GM12891 (cell line): ENCODE measurements around the gene PARS2.

ENCODE experiments used
- DNase-seq: peaks from one replicate; pipeline ENCODE4 v3.0.0; 2011; ENCODE audit warnings: low spot score; ENCODE audit not compliant: insufficient read length
- FAIRE-seq: peaks from 2 replicates; lab custom pipeline; 2011; peaks lifted over from hg19 to GRCh38; lab: Jason Lieb, UNC
- PAX5 ChIP-seq: IDR thresholded peaks from 2 replicates; pipeline ENCODE4 v1.6.1; 2011; ENCODE audit warnings: low read length, moderate library complexity, mild to moderate bottlenecking; ENCODE audit not compliant: insufficient read depth, severe bottlenecking
- POLR2A ChIP-seq: IDR thresholded peaks from 2 replicates; pipeline ENCODE4 v1.6.1; 2011; ENCODE audit warnings: low read depth, low read length, control low read depth
- POLR2AphosphoS5 ChIP-seq: IDR thresholded peaks from 2 replicates; pipeline ENCODE4 v1.6.1; 2011; ENCODE audit warnings: low read depth, low read length, control low read depth
- POU2F2 ChIP-seq: IDR thresholded peaks from 2 replicates; pipeline ENCODE4 v1.6.1; 2011; ENCODE audit warnings: low read depth, mild to moderate bottlenecking, control low read depth, low read length, moderate library complexity
- SPI1 ChIP-seq: IDR thresholded peaks from 2 replicates; pipeline ENCODE4 v1.6.1; 2011; ENCODE audit warnings: low read depth, low read length, control low read depth
- TAF1 ChIP-seq: IDR thresholded peaks from 2 replicates; pipeline ENCODE4 v1.6.1; 2011; ENCODE audit warnings: low read depth, low read length, control low read depth

The PARS2 gene

DNA sequence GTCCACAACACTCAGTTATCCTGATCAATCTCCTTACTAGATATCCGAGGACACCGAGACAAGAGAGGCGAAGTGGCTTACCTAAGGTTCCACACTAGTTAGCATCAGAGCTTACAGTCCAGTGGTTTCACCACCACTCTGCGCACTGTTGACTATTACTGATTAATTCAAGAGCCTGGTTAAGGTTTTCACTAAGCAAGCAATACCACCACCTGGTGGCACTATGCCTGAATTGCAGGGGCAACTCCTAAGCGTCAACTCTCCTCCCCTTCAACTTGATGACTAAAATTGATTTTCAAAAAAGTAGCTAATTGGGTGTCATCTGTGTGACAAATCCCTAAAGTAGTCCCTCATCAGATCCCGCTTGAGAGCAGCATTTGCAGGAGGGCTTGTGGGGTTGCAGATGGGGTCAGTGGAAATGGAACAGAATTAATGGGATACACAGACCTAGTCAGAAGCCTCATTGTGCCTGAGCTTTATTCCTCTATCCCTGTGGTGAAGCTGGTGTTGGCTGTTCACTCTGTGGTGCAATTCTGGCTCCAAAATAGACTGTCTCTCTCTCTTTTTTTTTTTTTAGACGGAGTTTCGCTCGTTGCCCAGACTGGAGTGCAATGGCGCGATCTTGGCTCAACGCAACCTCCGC is 27.7 kb upstream of the PARS2 start:
- FAIRE-seq (no peak), DNase-seq (peak; percentile 50)
- TF ChIP-seq POU2F2 (no peak), SPI1 (no peak), TAF1 (no peak), POLR2A (no peak), PAX5 (no peak), POLR2AphosphoS5 (no peak)

DNA sequence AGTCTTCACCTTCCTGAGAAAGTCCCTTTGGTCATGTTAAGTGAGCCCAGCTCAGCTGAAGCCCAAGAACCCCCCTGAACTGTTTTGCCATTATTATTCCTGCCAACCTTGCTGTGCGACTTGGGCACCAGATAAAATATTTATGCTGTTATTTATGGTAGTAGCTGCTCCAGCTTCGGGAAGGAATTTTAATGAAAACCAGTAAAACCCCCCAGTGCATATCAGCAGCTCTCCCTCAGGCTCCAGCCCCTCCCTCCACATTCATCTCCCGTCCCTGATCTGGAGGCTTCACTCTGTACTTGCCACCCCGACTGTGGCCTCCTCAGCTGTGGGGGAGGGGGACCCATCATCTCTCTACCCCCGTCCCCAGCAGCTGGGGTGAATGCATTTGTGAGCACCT is 24.1 kb upstream of the PARS2 start:
- TF ChIP-seq POU2F2: no peak
- no peak for TF ChIP-seq POLR2A
- TF ChIP-seq PAX5: no peak
- no peak for TF ChIP-seq POLR2AphosphoS5
- TF ChIP-seq TAF1: no peak
- no peak for TF ChIP-seq SPI1
- FAIRE-seq (no peak), DNase-seq (no peak)

GRCh38 chr1:54787604-54788003 is 23.3 kb upstream of the PARS2 start:
- TF ChIP-seq POLR2A (no peak), SPI1 (no peak), PAX5 (no peak), POLR2AphosphoS5 (no peak), TAF1 (no peak), POU2F2 (no peak)
- FAIRE-seq (no peak), DNase-seq (no peak)

DNA sequence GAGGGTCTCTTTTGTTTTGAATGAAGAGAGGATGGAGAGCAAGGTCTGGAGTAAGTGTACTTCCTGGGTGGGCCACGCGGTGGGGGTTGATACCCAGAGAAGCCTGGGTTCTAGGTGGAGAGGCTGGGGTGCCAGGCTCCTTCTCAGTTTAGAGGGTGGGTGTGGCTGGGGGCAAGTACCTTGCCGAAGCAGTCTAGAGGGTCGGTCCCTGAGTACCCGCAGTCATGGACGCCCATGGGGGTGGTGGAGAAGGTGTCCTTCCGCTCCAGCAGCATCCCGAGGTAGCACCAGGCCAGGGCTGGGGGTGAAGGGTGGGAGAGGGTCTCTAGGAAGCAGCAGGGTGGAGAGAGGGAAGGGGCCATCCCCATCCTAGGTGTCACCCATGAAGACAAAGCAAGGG is 22.5 kb upstream of the PARS2 start:
- FAIRE-seq: no peak
- no peak for DNase-seq
- no peak for TF ChIP-seq PAX5
- no peak for TF ChIP-seq POLR2A
- TF ChIP-seq TAF1: no peak
- no peak for TF ChIP-seq POU2F2
- TF ChIP-seq SPI1: no peak
- TF ChIP-seq POLR2AphosphoS5: no peak

GRCh38 chr1:54784066-54784465 is 19.7 kb upstream of the PARS2 start:
- DNase-seq (no peak), FAIRE-seq (no peak)
- no peak for TF ChIP-seq TAF1
- no peak for TF ChIP-seq POLR2A
- no peak for TF ChIP-seq SPI1
- TF ChIP-seq PAX5: no peak
- no peak for TF ChIP-seq POLR2AphosphoS5
- TF ChIP-seq POU2F2: no peak

GRCh38 chr1:54782588-54782987 is 18.3 kb upstream of the PARS2 start:
- no peak for DNase-seq
- FAIRE-seq: peak; percentile 28
- TF ChIP-seq TAF1 (no peak), POU2F2 (no peak), SPI1 (no peak)

- DNase-seq: no peak
- FAIRE-seq: no peak
- TF ChIP-seq POU2F2 (no peak), POLR2A (no peak), PAX5 (no peak), SPI1 (no peak), TAF1 (no peak), POLR2AphosphoS5 (no peak)
Measured at GRCh38 chr1:54782156-54782555, 17.8 kb upstream of the PARS2 start.

- DNase-seq: no peak
- no peak for FAIRE-seq
- TF ChIP-seq POU2F2 (no peak), SPI1 (no peak), POLR2AphosphoS5 (no peak), TAF1 (no peak), POLR2A (no peak), PAX5 (no peak)
Measured at GRCh38 chr1:54781023-54781723, 16.9 kb upstream of the PARS2 start.

DNA sequence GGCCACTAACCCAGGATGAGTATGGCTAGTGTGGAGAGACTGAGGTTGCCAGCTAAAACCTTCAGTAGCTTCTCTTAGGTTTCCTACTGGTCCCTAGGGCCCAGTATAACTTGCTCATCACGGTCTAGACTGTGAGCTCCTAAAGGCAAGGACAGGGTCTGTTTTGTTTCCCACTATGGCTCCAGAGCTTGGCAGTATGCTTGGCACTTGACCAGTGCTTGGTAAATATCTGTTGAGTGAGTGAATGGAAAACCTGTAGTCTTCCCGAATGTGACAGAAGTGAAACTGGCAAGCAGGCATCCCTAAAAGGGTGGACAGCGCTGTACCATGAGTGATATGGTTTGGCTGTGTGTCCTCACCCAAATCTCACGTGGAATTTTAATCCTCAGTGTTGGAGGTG is 13.1 kb upstream of the PARS2 start:
- DNase-seq: no peak
- no peak for FAIRE-seq
- TF ChIP-seq POU2F2: no peak
- no peak for TF ChIP-seq SPI1
- no peak for TF ChIP-seq POLR2A
- no peak for TF ChIP-seq POLR2AphosphoS5
- TF ChIP-seq TAF1: no peak
- TF ChIP-seq PAX5: no peak

DNA sequence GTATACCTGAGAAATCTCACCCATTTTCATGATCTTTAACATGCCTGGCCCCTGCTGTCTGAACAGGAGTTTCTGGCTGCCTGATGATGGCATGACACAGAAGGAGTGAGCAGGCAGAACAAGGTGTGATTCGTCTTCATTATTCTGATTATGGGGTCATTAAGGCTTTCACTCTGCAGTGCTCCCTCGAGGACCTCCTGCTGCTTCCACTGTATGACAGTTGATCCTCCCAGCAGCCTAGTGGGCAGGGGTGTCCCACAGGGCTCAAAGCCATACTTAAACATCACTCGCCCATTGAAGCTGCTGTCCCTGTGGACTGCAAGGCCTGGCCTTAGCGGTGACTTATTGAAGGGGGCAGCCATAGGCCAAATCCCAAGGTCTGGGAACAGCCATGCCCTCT is 12.7 kb upstream of the PARS2 start:
- TF ChIP-seq POLR2AphosphoS5 (no peak), POLR2A (no peak), SPI1 (no peak), POU2F2 (no peak), PAX5 (no peak), TAF1 (no peak)
- FAIRE-seq (no peak), DNase-seq (no peak)
